Liver (tissue), 9 donors: ENCODE measurements around the gene CFAP77. TPM values are rescaled to one million over a fixed set of nuclear protein-coding genes. Genes with fewer than 3 reads are reported as not detected.

ENCODE experiments used
- DNase-seq: peaks from one replicate; pipeline ENCODE4 v3.0.0-alpha.2; 2017; ENCODE audit warnings: low spot score
- H3K27ac ChIP-seq, 2 donors: one replicate each; pipeline ENCODE4 v1.7.0; 2013; ENCODE audit warnings: inconsistent platforms in 2 of 2, low read length in 2 of 2, control low read depth in 1 of 2, low read depth in 1 of 2, mild to moderate bottlenecking in 1 of 2
- H3K27me3 ChIP-seq, 4 donors: one replicate each; pipeline versions ENCODE4 v1.6.1 to v1.7.0; 2013; ENCODE audit warnings: low read length in 3 of 4, inconsistent platforms in 1 of 4, mild to moderate bottlenecking in 1 of 4, moderate library complexity in 1 of 4; ENCODE audit not compliant: control insufficient read depth in 4 of 4, insufficient read depth in 4 of 4
- H3K36me3 ChIP-seq, 4 donors: one replicate each; pipeline versions ENCODE4 v1.6.1 to v1.7.0; 2013; ENCODE audit warnings: low read length in 3 of 4, mild to moderate bottlenecking in 3 of 4, low read depth in 1 of 4, moderate library complexity in 1 of 4; ENCODE audit not compliant: control insufficient read depth in 4 of 4, insufficient read depth in 3 of 4
- H3K4me1 ChIP-seq, 4 donors: one replicate each; pipeline versions ENCODE4 v1.6.1 to v1.7.0; 2013; ENCODE audit warnings: low read length in 3 of 4, mild to moderate bottlenecking in 3 of 4, moderate library complexity in 1 of 4; ENCODE audit not compliant: control insufficient read depth in 4 of 4, insufficient read depth in 4 of 4
- H3K4me3 ChIP-seq, 3 donors: one replicate each; pipeline versions ENCODE4 v1.6.1 to v1.7.0; 2013; ENCODE audit warnings: low read length in 3 of 3, control low read depth in 1 of 3, low read depth in 1 of 3, mild to moderate bottlenecking in 1 of 3
- H3K9ac ChIP-seq, 2 donors: one replicate each; pipeline ENCODE4 v1.7.0; 2013; ENCODE audit warnings: low read length in 2 of 2, mild to moderate bottlenecking in 2 of 2, moderate library complexity in 2 of 2, control low read depth in 1 of 2, low read depth in 1 of 2
- H3K9me3 ChIP-seq, 4 donors: one replicate each; pipeline versions ENCODE4 v1.6.1 to v1.7.0; 2013; ENCODE audit warnings: low read length in 3 of 4; ENCODE audit not compliant: control insufficient read depth in 4 of 4
- ATF3 ChIP-seq: IDR thresholded peaks from 2 replicates; pipeline ENCODE4 v1.6.1; 2016; ENCODE audit warnings: antibody characterized with exemption
- CTCF ChIP-seq: fragments of 150-350 bp; IDR thresholded peaks from 2 replicates; pipeline ENCODE4 v1.5.1; 2017; ENCODE audit warnings: improper control_type of control experiment, low read depth, low read length; ENCODE audit not compliant: missing input control
- EGR1 ChIP-seq, 2 donors: IDR thresholded peaks; 2 replicates each; pipeline ENCODE4 v1.6.1; 2016 to 2018; ENCODE audit warnings: antibody characterized with exemption in 2 of 2, low read depth in 2 of 2
- FOXA2 ChIP-seq: IDR thresholded peaks from 2 replicates; pipeline ENCODE4 v1.6.1; 2016; ENCODE audit warnings: antibody characterized with exemption
- HNF4A ChIP-seq, 2 donors: conservative IDR thresholded peaks; 2 replicates each; pipeline ENCODE4 v1.6.1; 2016; ENCODE audit warnings: antibody characterized with exemption in 2 of 2, mild to moderate bottlenecking in 2 of 2
- HNF4G ChIP-seq: IDR thresholded peaks from 2 replicates; pipeline ENCODE4 v1.6.1; 2016; ENCODE audit warnings: antibody characterized with exemption
- JUND ChIP-seq, 2 donors: IDR thresholded peaks; 2 replicates each; pipeline ENCODE4 v1.6.1; 2016; ENCODE audit warnings: antibody characterized with exemption in 2 of 2
- NR2F2 ChIP-seq: IDR thresholded peaks from 2 replicates; pipeline ENCODE4 v1.6.1; 2016; ENCODE audit warnings: antibody characterized with exemption
- RAD21 ChIP-seq, 2 donors: IDR thresholded peaks; 2 replicates each; pipeline ENCODE4 v1.6.1; 2016; ENCODE audit warnings: antibody characterized with exemption in 2 of 2, mild to moderate bottlenecking in 2 of 2
- SP1 ChIP-seq: IDR thresholded peaks from 2 replicates; pipeline ENCODE4 v1.6.1; 2018; ENCODE audit warnings: antibody characterized with exemption, mild to moderate bottlenecking
- TAF1 ChIP-seq: conservative IDR thresholded peaks from 2 replicates; pipeline ENCODE4 v1.6.1; 2016; ENCODE audit warnings: antibody characterized with exemption, mild to moderate bottlenecking
- YY1 ChIP-seq: IDR thresholded peaks from 2 replicates; pipeline ENCODE4 v1.6.1; 2016; ENCODE audit warnings: antibody characterized with exemption, mild to moderate bottlenecking
- ZBTB33 ChIP-seq: IDR thresholded peaks from 2 replicates; pipeline ENCODE4 v1.6.1; 2016; ENCODE audit warnings: antibody characterized with exemption
- WGBS: extraction: QIAGEN DNeasy Blood & Tissue Kit; methylation state at CpG from one replicate; pipeline ENCODE4 v1.1.7; 2013; 5-methylcytosine and 5-hydroxymethylcytosine counted together
- polyA plus RNA-seq, 2 donors: library from polyadenylated mRNA; stranded (reverse) in 1 of 2; unstranded in 1 of 2; fragments of 200-250 nt in 1 of 2; fragments of >200 nt in 1 of 2; fragmentation: Nextera tagmentation in 1 of 2; extraction: Ambion mirVana in 1 of 2; gene quantifications; one replicate each; pipeline versions ENCODE4 v1.2.1 to v1.2.3, GENCODE V29; 2013 to 2015
- total RNA-seq, 2 donors: library from RNA; depleted of rRNA; stranded (reverse); fragments of >200 nt; gene quantifications; one replicate each; pipeline ENCODE4 v1.2.3, GENCODE V29; 2014
- TF ChIP-seq, protein P1 (sequence below): IDR thresholded peaks from 2 replicates; pipeline ENCODE4 v1.6.1; 2016; ENCODE audit warnings: antibody characterized with exemption, mild to moderate bottlenecking
- TF ChIP-seq, protein P2 (sequence below): IDR thresholded peaks from 2 replicates; pipeline ENCODE4 v1.6.1; 2016; ENCODE audit warnings: antibody characterized with exemption
- donor health status: healthy.
- donor health status: healthy.
- donor health status: healthy.
- donor health status: healthy.
- donor health status: healthy.

Gene CFAP77
- total RNA-seq (not detected), polyA plus RNA-seq (not detected)

DNA sequence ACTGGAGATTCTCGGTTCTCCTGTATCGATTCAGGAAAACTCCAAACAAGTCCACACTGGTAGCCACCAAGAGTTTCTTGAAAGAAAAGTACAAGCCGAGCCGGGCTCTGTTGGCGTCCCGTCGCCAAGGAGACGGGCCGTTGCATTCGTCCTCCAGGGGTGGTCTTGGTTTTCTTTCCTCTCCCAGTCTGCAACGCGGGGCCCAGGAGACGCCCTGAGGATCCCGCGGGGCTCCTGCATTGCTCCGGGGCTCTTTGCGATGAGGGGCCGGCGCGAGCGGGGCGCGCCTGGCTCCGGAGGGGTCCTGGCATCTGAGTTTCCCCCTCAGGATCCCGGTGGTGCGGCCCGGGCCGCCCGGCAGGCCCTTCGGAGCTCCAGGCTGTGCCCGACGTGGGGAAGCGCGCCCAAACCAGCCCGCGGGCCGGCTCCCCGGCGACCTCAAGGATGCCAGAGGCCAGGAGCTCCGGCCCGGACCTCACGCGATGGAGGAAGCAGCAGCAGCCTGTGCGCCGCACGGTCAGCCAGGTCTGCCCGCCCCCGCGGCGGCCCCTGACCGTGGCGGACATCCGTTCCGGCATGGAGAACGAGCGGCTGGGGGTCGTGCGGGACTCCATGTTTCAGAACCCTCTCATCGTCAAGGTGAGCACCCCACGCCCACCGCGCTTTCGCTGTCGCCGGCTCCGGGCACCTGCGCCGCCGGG lies at the start of gene CFAP77:
Gene CFAP77, plus strand, starts transcription at position 384 of the 701 bp plus-strand sequence. Its CDS starts 61 bp downstream, at position 445.
- 1% methylated on average over 69 of the region's 69 CpGs for WGBS
- peak within 1 kb of the TSS in 1 of 3 donors; percentile 44 for H3K4me3 ChIP-seq
- no peak within 1 kb of the TSS for H3K9ac ChIP-seq
- H3K27ac ChIP-seq = no peak within 1 kb of the TSS
- peaks cover 11 to 31% (median 20%) of the 10 kb centered on the region in 4 donors for H3K4me1 ChIP-seq
- no peaks in the 10 kb centered on the region for H3K36me3 ChIP-seq
- peak; percentile 59 for DNase-seq
- TF ChIP-seq, protein P1, sequence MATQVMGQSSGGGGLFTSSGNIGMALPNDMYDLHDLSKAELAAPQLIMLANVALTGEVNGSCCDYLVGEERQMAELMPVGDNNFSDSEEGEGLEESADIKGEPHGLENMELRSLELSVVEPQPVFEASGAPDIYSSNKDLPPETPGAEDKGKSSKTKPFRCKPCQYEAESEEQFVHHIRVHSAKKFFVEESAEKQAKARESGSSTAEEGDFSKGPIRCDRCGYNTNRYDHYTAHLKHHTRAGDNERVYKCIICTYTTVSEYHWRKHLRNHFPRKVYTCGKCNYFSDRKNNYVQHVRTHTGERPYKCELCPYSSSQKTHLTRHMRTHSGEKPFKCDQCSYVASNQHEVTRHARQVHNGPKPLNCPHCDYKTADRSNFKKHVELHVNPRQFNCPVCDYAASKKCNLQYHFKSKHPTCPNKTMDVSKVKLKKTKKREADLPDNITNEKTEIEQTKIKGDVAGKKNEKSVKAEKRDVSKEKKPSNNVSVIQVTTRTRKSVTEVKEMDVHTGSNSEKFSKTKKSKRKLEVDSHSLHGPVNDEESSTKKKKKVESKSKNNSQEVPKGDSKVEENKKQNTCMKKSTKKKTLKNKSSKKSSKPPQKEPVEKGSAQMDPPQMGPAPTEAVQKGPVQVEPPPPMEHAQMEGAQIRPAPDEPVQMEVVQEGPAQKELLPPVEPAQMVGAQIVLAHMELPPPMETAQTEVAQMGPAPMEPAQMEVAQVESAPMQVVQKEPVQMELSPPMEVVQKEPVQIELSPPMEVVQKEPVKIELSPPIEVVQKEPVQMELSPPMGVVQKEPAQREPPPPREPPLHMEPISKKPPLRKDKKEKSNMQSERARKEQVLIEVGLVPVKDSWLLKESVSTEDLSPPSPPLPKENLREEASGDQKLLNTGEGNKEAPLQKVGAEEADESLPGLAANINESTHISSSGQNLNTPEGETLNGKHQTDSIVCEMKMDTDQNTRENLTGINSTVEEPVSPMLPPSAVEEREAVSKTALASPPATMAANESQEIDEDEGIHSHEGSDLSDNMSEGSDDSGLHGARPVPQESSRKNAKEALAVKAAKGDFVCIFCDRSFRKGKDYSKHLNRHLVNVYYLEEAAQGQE = no peak
- TF ChIP-seq NR2F2 = no peak
- no peak for TF ChIP-seq EGR1 (IDR thresholded peaks at IDR 0.05; ENCODE audit: low read depth in 2 of 2)
- TF ChIP-seq CTCF = no peak
- TF ChIP-seq YY1 = no peak
- TF ChIP-seq ZBTB33 = no peak
- no peak for TF ChIP-seq FOXA2
- no peak for TF ChIP-seq RAD21 (IDR thresholded peaks at IDR 0.05)
- H3K27me3 ChIP-seq = peaks cover 0 to 14% (median 8%) of the 10 kb centered on the region in 4 donors
- no peaks in the 10 kb centered on the region for H3K9me3 ChIP-seq

DNA sequence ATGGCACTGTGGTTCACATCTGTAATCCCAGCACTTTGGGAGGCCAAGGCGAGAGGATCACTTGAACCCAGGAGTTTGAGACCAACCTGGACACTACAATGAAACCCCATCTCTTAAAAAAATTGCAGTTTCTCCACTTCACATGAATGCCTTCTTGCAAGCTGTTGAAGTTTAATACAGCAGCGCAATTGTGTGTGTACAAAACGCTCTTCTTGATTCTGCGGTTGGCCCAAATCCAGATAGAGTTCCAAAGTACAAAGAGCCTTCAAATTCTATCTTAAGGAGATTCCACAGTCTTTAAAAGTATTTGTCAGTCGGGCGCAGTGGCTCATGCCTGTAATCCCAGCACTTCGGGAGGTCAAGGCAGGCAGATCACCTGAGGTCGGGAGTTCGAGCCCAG lies 45.9 kb upstream of the CFAP77 start:
- no peak for DNase-seq
- no peak overlapping the region for H3K27ac ChIP-seq
- no peaks in the 10 kb centered on the region for H3K36me3 ChIP-seq
- 88% methylated on average over 9 of the region's 9 CpGs for WGBS
- H3K27me3 ChIP-seq = no peaks in the 10 kb centered on the region
- H3K9me3 ChIP-seq = no peaks in the 10 kb centered on the region
- TF ChIP-seq RAD21 (IDR thresholded peaks at IDR 0.05) = no peak
- TF ChIP-seq TAF1 = no peak
- TF ChIP-seq EGR1 (IDR thresholded peaks at IDR 0.05; ENCODE audit: low read depth in 2 of 2) = no peak
- no peak for TF ChIP-seq HNF4G
- no peak for TF ChIP-seq CTCF
- no peak for TF ChIP-seq YY1
- TF ChIP-seq HNF4A (conservative IDR thresholded peaks at IDR 0.05) = no peak
- TF ChIP-seq ATF3 = no peak
- TF ChIP-seq JUND (IDR thresholded peaks at IDR 0.05) = no peak
- no peak for TF ChIP-seq ZBTB33
- TF ChIP-seq, protein P2, sequence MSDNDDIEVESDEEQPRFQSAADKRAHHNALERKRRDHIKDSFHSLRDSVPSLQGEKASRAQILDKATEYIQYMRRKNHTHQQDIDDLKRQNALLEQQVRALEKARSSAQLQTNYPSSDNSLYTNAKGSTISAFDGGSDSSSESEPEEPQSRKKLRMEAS = no peak
- TF ChIP-seq FOXA2 = no peak
- TF ChIP-seq SP1 = no peak
- H3K4me1 ChIP-seq = no peaks in the 10 kb centered on the region
- no peak overlapping the region for H3K9ac ChIP-seq
- no peak overlapping the region for H3K4me3 ChIP-seq
